SIG-M5 treated with dmso at 0.1 percent for 504 hours (cell line): Measurements from ENCODE around the gene MYADML2.

Source experiments
- DNase-seq: peaks from one replicate; lab custom pipeline; 2025; ENCODE audit not compliant: unreplicated experiment; lab: John Stamatoyannopoulos, UW

MYADML2 gene

DNA sequence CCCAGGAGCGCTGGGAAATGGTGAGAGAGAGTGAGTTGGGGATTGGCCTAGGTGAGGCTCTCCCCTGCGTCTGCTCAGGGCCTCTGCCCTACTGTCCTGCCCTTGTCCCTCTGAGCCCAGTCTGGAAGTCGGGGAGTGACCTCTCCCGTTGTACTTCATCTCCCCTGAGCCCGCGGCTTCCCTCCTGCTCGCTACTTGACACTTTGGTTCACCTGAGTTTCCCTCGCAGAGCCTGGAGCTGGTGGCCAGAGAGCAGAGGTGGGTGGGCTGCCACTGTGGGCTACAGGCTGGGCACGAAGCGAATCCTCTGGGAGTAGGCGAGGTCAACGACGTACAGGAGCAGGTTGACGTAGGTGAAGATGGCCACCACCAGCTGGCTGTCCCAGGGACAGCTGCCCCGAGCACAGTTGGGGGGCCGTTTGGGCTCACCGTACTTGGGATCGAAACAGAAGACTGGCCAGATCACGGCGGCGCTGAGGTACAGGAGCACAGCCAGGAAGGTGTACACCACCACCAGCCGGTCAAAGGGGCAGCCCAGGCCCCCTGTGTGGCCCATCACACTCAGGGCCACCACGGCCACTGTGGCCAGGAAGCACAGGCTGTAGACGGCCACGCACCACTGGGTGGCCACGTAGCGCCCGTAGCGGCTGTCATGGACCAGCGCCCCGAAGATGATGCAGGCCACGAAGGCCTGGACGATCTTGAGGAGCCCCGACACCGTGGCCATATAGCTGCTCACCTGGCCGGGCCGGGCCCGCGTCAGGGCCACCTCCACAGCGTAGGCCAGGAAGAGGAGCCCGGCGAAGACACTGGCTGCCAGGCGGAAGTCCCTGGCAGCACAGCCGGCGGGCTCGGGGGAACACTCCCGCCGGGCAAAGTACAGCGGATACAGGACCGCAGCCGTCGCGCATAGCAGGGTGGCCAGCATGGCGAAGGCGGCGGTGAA lies 6.2 kb downstream of the MYADML2 start:
- DNase-seq: no peak

DNA sequence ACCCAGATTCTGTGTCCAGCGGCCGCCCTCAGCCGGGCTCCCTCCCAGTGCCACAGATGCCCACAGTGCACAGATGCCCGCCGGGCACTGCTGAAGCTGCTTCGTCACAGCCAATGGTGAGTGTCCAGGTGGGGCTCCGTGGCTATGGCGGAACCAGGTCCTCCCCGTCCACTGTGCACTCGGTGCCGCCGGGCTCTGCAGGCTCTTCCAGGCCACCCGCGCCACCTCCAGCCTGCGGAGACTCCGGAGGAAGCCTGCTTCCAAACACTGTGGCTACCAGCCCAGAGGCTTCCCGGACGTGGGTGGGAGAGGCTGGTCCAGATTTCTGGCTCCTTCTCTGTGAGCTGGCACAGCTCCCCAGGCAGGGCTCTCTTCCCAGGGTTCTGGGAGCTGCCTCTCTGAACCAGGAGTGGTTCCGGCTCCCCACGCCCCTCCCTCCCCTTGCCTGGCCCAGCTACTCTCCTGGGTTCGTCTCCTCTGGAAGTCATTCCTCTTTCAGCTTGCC lies 7.1 kb downstream of the MYADML2 start:
- DNase-seq: no peak

DNA sequence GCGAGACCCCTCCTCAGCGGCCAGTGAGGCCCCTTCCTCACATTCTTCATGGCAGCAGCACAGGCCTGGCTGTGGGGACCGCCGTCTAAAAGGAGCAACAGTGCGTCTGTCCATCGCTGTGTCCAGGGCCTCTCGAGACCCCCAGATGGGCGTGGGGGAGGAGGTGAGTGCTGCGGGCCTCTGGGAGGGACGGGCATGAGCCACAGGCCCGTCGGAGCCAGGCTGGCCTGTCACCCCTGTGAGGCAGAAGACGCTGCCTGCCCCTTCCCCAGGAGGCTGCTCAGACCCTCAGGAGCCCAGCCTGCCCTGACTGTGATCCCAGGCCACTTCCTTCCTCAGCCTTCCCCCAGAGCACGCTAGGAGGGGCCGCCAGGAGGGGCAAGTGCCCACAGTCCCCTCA lies 7.8 kb downstream of the MYADML2 start:
- no peak for DNase-seq

DNA sequence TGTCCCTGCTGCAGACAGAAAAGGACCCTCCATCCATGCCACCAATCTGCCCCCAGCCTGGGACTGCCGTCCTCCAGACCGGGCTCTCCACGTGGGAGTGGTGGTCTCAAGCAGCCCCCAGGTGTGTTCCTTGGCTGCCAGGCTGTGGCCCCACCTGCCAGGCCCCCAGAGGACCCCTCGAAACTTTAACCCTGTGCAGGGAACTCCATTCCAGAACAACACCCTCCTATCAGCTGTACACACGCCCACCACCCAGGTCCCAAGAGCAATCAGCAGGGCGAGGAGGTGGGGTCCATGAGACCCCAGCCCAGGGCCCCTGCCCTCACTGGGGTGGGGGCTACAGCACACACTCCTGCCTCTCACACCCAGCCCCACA lies 11.3 kb downstream of the MYADML2 start:
- no peak for DNase-seq

DNA sequence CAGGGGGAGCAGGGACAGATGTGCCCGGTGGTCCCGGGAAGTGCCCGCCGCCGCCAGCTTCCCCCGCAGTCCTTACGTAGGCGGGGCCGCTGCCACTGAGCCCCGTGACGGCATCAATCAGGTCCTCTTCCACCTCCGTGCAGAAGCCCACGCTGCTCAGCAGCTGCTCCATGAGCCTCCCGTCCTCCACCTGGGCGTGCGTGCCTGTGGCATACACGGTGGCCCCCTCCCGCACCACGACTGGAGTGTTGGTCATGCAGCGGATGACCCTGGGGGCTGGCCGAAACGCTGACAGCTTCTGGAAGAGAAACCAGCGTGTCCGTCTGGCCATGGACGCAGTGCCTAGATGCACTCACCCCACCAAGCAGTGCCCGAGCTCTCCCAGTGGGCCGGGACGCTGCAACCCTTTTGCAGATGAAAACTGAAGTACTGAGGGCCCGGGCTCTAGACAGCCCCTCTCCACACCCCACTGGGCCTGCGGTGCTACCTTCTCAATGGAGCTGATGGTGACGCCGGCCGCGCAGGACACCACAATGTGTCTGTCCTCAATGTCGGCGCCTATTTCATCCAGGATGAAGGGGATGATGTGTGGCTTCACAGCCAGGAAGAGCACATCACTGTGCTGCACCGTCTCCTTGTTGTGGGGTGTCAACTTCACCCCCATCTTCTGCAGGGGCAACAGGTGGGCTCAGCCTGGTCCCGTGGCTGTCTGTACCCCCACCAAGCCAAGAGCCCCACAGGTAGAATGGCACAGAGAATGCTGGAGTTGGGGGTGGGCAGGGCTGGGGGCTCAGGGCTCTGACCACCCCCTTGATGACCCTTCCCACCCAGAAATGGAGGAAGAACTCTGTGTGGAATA lies 12.0 kb downstream of the MYADML2 start:
- DNase-seq: no peak

DNA sequence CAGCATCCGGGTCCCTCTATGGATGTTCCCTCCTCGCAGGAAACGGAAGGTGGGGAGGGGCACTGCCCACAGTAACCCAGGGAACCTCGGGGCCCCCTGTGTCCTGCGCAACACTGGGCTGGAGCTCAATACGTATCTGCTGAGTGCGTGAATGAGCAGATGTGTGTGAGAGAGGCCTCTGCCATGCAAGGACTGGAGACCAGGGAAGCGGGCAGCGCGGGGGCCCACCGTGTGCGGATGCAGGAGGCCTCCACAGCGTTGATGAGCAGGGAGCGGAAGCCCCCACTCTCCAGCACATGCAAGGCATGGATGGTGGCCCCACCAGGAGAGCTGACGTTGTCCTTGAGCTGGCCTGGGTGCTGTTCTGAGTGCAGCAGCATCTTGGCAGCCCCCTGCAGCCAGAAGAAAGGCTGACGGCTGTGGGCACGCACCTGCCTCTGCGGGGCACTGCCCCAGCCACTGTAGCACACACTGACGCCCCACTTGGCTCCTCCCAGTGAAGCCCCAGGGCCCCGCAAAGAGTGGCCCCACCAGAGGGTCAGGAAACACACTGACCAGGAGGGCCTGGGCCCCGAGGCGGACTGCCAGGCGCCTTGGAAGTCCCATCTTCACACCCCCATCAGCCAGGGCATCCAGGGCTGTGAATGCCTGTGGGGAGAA lies 12.8 kb downstream of the MYADML2 start:
- no peak for DNase-seq

DNA sequence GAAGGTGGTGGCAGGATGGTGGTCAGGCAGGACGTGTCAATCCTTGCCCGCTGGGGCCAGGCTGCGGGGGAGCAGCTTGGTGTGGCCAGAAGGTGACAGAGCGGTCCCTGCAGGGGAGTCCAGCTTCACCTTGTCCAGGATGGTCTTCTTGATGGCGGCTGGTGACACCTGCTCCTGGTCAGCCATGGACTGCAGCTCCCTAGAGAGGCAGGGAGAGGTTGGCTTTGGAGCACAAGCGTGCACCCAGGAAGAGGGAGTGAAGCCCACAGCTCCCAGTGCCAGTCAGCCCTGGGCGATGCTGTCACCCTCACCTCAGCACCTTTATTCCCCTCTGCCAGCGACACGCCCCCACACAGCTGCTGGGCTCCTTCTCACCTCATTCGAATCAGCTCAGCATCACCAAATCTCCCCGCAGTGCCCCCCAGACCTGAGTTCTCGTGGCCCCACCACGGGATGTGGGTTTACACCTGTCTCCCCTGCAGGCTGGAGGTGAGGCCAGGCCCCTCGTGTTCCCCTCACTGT lies 13.8 kb downstream of the MYADML2 start:
- DNase-seq: no peak

DNA sequence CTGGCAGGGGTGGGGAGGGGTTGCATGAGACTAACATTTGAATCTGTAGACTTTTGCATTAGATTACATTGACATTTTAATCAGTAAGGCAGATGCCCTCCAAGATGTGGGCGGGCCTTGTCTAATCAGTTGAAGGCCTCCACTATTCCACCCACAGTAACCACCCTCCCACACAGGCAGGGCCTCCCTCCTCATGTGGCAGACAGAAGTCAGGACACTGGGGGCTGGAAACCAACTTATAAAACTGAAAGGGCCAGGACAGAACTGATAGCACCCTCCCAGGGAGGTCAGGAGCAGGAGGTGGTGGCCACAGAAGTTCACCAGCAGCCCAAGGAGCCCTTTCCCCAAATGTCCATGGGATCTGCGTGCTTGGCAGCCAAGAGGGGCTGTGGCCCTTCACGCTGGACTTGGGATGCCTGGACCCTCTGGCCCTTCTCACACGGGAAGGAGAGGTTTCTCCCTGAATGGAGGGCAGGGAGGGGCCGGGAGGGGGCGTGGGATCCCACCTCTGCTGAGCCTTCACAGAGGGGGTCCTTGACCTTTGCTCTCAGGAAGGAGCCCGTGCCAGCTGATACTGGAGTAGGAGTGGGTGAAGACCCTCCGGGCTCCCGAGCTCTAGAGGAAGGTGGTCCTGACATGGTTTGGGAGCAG lies 14.6 kb downstream of the MYADML2 start:
- no peak for DNase-seq

DNA sequence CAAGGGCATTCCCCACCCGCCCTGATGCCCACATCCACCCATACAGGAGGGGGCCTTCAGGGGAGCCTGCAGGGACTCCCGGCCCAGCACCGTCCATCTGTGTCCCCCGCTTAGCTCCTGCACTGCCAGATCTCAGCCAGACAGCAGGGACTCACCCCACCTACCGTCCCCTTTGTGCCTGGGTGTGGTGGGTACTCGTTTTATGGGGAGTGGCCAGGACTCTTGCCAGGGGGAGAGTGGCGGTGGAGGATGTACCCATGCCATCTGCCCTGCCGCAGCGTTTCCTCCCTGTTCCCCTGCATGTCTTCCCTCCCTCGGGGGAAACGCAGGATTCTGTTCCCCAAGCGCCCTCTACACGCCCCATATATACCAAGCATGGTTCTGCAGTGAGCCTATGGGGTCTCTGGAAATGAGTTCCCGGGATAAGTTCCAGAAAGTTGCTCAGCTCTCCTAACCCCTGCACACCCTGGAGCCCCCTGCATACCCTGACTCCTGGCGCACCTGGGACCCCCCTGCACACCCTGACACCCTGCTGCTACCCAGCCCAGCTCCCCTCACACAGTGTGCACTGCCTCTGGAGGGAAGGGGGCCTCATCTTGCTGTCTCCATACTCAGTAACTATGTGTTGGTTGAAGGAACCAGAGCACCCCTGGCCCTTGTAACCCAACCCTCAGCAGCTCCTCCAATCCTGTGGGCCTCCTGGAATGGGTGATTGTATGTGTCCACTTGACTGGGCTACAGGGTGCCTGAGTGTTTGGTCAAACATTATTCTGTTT lies 15.3 kb downstream of the MYADML2 start:
- DNase-seq: no peak

DNA sequence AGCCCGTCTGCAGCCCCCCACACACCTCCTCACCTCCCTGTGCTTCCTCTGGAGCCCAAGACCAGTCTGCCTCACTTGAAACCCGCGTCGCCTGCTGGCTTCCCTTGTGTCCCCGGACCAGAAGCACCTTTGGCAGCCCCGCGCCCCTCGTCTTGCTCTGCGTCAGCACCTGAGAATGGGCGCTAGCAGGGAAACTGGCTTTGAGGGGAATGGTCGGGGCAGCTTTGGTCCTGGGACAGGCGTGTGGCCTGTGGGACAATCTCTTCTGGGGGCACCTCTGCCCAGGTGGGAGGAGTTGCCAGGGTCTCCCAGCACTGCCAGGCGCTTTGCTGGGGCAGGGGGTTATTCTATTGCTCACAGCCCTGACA lies 15.9 kb downstream of the MYADML2 start:
- DNase-seq: no peak

DNA sequence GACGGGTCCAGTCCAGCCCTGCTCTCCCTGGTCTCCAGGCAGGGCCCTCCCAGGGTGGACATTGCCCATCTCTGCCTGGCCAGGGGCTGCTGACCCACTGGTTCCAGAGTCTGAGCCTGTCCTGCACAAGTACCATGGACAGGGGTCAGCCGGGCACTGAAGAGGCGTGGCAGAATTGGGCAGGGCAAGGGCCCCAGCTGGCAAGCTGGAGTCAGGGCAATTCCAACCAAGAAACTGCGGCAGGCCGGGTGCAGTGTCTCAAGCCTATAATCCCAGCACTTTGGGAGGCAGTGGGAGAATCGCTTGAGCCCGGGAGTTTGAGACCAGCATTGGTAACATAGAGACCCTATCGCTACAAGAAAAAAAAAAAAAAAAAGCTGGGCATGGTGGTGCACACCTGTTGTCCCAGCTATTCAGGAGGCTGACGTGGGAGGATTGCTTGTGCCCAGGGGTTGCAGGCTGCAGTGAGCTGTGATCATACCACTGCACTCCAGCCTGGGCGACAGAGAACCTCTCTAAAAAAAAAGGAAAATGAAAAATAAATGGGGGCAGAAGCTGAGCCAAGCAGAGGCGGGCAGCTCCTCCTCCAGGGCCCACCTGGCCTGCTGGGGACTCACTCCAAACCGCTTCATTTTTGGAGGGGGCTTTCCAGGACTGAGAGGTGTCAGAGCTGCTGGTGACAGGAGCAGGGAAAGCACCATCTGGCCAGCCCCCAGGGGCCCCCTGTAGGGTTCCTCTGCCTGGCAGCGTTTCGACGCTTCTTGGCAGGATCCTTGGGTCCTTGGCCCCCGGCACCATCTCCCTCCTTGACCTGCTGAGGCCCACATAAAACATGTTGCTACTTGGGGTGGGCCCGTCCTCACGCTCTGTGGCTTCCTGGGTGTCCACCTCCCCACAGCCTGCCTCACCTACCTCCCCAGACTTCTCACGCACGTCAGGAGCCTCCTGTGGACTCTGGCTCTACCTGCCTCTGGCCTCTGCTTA lies 16.6 kb downstream of the MYADML2 start:
- no peak for DNase-seq

DNA sequence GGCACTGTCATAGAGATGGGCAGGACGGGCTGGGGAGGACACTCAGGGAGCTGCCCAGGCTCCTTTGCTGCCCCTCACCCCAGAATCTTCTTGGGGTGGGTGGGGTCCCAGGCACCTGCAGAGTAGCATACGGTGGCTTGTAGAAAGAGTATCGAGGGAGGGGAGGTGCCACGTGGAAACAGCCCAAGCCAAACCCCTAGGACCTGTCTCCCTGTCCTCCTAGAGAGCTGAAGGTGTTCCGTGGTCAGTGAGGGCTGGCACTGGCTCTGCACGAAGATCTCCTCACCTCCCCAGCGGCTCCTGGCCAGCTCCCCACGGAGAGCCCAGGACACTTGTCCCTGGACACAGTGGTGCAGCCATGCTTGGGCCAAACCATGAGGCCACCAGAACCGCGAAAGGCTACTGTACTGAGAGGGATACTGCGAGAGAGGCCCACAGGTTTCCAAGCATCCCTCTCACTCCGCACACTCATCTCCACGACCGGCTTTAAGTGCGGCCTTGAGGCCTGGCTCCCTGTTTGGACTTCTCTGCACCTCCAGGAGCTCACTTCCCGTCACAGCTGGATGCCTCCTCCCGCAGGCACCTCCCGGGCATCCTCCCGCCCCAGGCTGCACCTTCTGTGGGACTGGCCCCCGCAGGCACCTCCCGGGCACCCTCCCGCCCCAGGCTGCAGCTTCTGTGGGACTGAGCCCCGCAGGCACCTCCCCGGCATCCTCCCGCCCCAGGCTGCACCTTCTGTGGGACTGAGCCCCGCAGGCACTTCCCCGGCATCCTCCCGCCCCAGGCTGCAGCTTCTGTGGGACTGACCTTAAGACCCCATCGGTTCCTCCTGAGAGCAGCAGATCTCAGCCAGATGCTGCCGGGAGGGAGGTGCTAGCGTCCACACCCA lies 17.5 kb downstream of the MYADML2 start:
- no peak for DNase-seq

DNA sequence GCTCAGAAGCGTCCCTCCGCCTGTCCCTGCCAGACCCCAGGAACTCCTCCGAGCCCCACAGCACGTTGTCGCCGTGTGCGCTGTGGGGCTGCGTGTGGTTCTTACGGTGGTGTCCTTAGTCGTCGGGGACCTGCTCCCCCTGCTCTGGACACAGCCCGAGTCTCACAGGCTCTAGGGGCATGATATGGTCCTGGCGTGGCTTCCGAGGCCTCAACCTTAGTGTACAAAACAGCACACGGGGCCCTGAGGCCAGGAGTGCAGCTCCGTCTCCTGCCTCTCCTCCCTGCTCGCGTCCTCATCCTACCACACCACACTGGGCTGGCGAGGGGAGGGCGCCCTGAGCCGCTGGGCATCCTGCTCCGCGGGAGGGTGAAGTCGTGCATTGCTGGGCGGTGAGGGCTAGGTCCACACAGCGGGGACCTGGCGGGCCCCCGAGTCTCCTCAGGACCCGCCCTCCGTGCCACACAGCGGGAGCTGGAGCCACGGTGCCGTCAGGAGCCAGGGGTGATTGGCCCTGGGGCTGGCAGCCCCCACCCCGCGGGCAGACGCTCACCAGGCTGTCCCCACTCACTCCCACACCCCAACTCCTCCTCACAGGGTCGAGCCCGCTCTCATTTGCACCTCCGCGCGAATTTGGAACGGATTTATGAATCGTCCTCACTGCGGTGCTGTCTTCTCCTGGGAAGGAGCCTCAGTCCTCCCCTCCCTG lies 18.3 kb downstream of the MYADML2 start:
- no peak for DNase-seq

DNA sequence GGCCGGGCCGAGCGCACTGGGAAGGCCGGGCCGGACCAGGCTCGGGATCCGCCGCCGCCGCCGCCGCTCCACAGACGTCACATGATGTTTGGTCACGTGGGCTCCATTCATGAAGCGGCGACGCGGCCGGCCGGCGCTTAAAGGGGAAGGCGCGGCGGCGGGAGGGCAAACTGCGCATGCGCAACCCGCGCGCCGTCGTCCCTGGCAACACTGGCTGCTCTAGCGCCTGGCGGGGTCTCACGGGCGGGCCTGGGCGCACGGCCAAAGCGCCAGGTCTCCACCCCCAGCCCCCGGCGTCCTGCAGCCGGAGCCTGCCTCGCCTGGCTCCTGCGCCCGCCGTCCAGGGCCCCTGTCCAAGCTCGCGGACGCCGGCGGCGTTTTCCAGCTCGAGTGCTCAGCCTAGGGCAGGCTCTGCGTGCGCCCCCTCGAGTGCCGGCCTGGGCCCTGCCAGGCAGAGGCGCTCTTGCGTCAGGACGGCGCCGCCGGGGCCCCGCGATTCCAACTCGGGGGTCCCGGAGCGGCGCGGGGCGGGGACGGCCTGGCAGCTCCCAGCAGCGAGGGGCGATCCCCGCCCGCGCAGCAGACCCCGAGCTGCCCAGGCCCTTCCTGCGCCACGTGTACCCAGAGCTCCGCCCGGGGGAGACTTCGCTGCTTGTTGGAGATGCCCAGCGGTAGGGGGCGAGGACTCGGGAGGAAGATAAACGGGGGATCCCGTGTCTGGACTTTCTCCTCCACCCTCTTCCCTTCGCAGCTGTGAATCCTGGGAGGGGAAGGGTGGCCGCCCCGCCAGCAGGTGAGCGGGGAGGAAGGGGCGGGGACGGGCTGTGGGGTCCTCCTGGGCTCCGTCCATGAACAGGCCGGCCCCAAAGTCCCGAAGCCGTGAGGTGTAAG lies 19.1 kb downstream of the MYADML2 start, which contains the start of gene MAFG:
Gene MAFG, minus strand, starts transcription at position 83 of the 891 bp plus-strand sequence. CDS start 4,550 bp downstream, outside the sequence.
- DNase-seq: peak; percentile 87

DNA sequence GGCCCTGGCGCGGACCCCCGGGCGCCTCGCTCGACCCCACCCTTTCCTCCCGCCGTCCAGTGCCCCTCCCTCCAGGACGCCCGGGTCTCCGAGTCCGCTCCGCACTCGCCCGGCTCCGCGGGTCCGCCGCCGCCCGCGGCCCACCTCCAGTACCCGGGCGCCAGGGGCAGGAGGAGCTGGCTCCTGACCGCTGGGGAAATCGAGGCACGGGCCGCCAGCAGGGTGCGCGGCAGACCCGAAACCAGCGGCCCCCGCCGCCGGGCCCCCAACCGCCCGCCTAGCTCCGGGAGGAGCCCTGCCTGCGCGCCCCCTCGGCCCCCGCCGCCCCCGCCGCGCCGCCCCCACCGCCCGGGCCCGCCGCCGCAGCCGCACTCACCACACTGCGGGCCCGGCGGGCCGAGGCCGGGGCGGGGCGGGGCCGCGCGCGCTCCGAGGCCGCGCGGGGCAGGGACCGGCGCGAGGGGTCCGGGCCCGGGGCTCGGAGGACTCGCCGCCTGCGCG lies 19.8 kb downstream of the MYADML2 start:
- DNase-seq: no peak
